ENCODE measurements around the gene ERCC6L2. TPM values are rescaled to one million over a fixed set of nuclear protein-coding genes. Genes with fewer than 3 reads are reported as not detected.

The ERCC6L2 gene
- total and polyA plus RNA-seq, 9 of the 15 experiments (the other 6 are each of a cell fraction or from before 2014, with no cell fraction given): 7.8 to 42.8 (median 23.6) TPM

DNA sequence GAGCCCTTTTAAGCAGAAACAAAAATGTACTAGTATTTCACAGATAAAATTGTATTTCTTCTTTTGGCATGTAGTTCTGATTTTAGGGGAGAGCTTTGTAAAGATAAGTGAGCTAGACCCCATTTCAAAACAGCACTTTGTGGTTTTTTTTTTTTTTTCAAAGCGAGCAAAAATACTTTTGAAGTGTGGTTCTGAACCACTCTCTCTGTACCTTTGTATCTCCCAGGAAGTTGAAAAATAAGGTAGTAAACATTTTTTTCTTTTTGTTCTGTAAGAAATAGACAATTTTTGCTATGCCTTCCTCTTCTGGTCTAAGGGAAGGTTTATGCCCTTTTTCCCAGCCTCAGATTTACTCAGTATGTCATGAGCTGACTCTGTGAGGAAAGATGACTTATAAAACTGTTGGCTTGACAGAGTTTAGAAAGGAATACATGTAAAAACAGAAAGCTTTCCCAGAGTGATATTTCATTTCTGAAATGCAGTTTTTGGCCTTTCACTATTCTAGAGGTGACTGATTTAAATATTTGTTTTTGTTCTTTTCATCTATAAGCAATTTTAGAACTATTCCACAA is 12.5 kb downstream of the ERCC6L2 start:
- H3K9me3 ChIP-seq (replicated peaks; ENCODE audit: control insufficient read depth, insufficient read depth, low read depth, low read length): no peaks in the 10 kb centered on the region
- H3K9ac ChIP-seq (ENCODE audit: insufficient read depth in 1 of 2, low read depth in 2 of 2, low read length in 2 of 2): no peak overlapping the region
- ATAC-seq (no peak), DNase-seq (ENCODE audit: extremely low read depth in 1 of 4, low spot score in 3 of 4) (no peak), FAIRE-seq (no peak)
- no peaks in the 10 kb centered on the region for H3K9me1 ChIP-seq (ENCODE audit: control insufficient read depth, insufficient read depth, low read length)
- WGBS (ENCODE audit: insufficient coverage, low coverage, missing lambda C conversion rate): 83% methylated on average over 1 of the region's 1 CpG
- ChIA-PET CTCF (ENCODE audit: low intra/inter-chr PET ratio) (no interaction called here), POLR2A (interaction anchor here (0.9 to 4.0 kb wide), 2 partner anchors 13 to 37 kb away, joined by 3 to 18 read pairs; partner anchors contain the start of gene ERCC6L2)
- H2AFZ ChIP-seq (ENCODE audit: low read depth, low read length): no peak overlapping the region
- in situ Hi-C loops (cut with MboI): no loop called here
- peaks cover 35% of the 10 kb centered on the region; the same call in 2 of the 3 replicates for H3K79me2 ChIP-seq (ENCODE audit: control insufficient read depth, insufficient read depth, low read length)
- peaks cover 31% of the 10 kb centered on the region; the same call in 2 of the 3 replicates for H3K36me3 ChIP-seq (ENCODE audit: control insufficient read depth, insufficient read depth, low read length)
- intact Hi-C loops (cut with micrococcal nuclease): no loop called here
- no peak overlapping the region for H3K4me3 ChIP-seq
- TF ChIP-seq, protein P1, sequence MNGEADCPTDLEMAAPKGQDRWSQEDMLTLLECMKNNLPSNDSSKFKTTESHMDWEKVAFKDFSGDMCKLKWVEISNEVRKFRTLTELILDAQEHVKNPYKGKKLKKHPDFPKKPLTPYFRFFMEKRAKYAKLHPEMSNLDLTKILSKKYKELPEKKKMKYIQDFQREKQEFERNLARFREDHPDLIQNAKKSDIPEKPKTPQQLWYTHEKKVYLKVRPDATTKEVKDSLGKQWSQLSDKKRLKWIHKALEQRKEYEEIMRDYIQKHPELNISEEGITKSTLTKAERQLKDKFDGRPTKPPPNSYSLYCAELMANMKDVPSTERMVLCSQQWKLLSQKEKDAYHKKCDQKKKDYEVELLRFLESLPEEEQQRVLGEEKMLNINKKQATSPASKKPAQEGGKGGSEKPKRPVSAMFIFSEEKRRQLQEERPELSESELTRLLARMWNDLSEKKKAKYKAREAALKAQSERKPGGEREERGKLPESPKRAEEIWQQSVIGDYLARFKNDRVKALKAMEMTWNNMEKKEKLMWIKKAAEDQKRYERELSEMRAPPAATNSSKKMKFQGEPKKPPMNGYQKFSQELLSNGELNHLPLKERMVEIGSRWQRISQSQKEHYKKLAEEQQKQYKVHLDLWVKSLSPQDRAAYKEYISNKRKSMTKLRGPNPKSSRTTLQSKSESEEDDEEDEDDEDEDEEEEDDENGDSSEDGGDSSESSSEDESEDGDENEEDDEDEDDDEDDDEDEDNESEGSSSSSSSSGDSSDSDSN (IDR thresholded peaks at IDR 0.05; ENCODE audit: borderline replicate concordance in 1 of 2, low read depth in 2 of 2, low read length in 2 of 2): no peak
- no peak for TF ChIP-seq MIER1 (IDR thresholded peaks at IDR 0.05; ENCODE audit: low read depth)
- TF ChIP-seq JUNB (CRISPR knock-in tag; conservative IDR thresholded peaks at IDR 0.05): no peak
- TF ChIP-seq MYC (IDR thresholded peaks at IDR 0.05; ENCODE audit: low read depth, low read length): no peak
- TF ChIP-seq MYC (CRISPR knock-in tag; IDR thresholded peaks at IDR 0.05; ENCODE audit: borderline replicate concordance, low read depth): no peak
- TF ChIP-seq, protein P2, sequence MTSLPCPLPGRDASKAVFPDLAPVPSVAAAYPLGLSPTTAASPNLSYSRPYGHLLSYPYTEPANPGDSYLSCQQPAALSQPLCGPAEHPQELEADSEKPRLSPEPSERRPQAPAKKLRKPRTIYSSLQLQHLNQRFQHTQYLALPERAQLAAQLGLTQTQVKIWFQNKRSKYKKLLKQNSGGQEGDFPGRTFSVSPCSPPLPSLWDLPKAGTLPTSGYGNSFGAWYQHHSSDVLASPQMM (CRISPR knock-in tag; IDR thresholded peaks at IDR 0.05): no peak
- no peak for TF ChIP-seq RBM25 (IDR thresholded peaks at IDR 0.05; ENCODE audit: low read depth, low read length, severe bottlenecking)
- no peak for TF ChIP-seq ZNF212 (CRISPR knock-in tag; IDR thresholded peaks at IDR 0.05)
- no peak for TF ChIP-seq ZFP30 (CRISPR knock-in tag; IDR thresholded peaks at IDR 0.05; ENCODE audit: borderline replicate concordance)
- no peak for TF ChIP-seq HDGF (IDR thresholded peaks at IDR 0.05)
- no peak for TF ChIP-seq FOXK1 (CRISPR knock-in tag; IDR thresholded peaks at IDR 0.05; ENCODE audit: borderline replicate concordance)
- no peak for TF ChIP-seq SETDB1 (IDR thresholded peaks at IDR 0.05; ENCODE audit: low read length)
- TF ChIP-seq SIN3A (IDR thresholded peaks at IDR 0.05; ENCODE audit: borderline replicate concordance in 2 of 2, control insufficient read depth in 1 of 2, low read depth in 2 of 2, low read length in 2 of 2): no peak
- TF ChIP-seq ZBTB7A (IDR thresholded peaks at IDR 0.05; ENCODE audit: borderline replicate concordance, control insufficient read depth, low read depth, low read length): no peak
- no peak for TF ChIP-seq ETV1 (tag; conservative IDR thresholded peaks at IDR 0.05; ENCODE audit: low read depth)
- no peak overlapping the region for H3K27ac ChIP-seq (ENCODE audit: extremely low read depth, low read depth, low read length)
- no TSS peak for BruUV-seq (replicated peaks)
- H3K4me2 ChIP-seq (ENCODE audit: insufficient read depth, low read length): no peak overlapping the region
- no peaks in the 10 kb centered on the region for H3K4me1 ChIP-seq (replicated peaks in 1 of 2; ENCODE audit: control insufficient read depth in 2 of 2, insufficient read depth in 2 of 2, low read length in 2 of 2)
- no peaks in the 10 kb centered on the region for H3K27me3 ChIP-seq (ENCODE audit: control insufficient read depth in 2 of 2, insufficient read depth in 2 of 2, low read length in 2 of 2)
- H4K20me1 ChIP-seq (replicated peaks; ENCODE audit: control insufficient read depth, insufficient read depth, low read length): no peaks in the 10 kb centered on the region

Data from K562 (cell line).